Central memory CD4-positive, alpha-beta T cell (primary cell): ENCODE data around the gene MYBBP1A.

Experiments used
- DNase-seq: peaks from one replicate; pipeline ENCODE4 v3.0.0; 2022

MYBBP1A gene

GRCh38 chr17:4549781-4550533 is 5.2 kb downstream of the MYBBP1A start:
- DNase-seq: no peak

DNA sequence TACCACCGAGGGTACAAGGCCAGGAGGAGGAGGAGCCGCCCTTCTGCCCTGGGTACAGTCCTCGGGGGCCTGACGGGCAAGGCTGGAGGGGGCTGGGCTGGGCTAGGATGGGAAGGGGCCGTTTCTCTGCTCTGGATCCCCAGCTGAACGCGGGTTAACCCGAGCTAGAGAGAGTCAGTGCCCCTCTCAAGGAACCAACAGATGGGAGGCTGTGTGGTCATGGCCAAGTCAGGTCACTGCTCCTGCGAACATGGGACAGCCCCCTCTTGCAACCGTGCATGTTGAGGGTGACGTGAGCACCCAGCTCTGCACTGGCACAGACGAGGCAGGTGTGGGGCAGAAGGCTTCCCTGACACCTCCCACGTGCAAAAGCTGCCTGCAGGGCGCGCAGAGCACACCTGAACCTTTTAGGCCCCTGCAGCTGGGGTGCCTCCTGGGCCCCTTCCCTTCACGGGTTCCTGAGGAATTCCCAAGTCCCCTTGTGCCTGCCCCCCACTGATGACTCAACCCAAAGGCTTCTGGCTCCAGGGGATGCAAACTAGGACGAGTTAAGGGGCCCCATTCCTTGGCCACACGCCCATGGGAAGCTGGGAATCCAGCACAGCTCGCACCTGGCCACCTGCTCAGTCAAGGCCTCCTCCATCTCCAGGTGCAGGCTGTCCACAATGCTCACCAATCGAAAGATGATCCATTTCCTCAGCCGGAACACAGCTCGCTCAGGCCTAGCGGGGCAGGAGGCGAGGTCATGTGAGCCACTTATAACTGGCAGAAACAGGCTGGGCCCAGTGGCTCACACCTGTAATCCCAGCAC is 6.3 kb downstream of the MYBBP1A start:
- no peak for DNase-seq

DNA sequence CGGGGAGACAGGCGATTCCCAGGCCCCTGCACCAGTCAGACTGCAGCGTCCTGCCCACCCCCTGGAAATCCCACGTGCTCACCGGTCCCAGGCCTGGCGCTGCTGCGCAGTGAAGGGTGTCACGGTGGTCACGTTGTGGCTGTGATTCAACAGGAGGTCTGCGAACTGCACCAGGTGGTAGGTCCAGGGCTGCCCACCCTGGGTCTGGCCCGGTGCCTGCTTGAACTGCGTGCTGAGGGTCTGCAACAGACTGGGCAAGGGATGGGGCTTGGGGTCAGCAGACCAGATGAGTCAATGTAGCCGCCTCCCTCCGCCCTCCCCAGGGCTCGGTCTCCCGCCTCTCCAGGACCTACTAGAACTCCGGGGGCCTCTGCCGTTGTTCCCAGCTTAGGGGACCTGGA is 7.1 kb downstream of the MYBBP1A start:
- DNase-seq: no peak

DNA sequence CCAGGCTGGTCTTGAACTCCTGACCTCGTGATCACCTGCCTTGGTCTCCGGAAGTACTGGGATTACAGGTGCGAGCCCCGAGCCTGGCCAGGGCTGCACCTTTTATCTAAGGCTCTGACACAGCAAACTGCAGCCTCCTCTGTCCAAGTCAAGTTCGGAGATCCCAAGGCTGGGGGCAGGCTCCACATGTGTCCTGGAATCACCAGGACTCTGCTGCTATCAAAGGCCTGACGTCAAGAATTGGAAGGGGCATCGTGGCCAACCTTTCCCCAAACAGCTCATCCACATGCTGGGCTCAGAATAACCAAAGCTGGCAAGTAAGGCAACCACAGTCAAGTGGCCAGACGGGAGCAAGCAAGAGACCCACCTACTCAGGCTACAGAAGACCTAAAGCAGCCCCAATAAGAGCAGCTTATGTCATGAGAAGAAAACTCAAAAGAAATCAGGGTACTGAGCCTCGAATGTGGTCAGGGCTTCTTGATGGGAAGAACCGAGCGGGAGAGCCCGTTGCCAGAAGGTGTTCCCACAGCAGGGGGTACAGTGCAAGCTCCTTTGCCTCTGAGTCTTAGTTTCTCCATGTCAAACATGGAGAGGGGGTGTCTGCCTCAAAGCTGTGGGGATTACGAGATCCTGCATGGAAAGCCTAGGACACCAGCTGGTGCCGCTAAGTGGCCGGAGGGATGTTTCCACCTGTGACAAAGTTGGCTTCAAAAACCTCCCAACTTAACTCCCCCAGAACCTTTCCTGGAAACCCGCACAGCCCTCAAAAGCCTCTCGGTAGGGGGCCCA is 7.9 kb downstream of the MYBBP1A start:
- no peak for DNase-seq

GRCh38 chr17:4545217-4545951 is 9.8 kb downstream of the MYBBP1A start:
- no peak for DNase-seq

DNA sequence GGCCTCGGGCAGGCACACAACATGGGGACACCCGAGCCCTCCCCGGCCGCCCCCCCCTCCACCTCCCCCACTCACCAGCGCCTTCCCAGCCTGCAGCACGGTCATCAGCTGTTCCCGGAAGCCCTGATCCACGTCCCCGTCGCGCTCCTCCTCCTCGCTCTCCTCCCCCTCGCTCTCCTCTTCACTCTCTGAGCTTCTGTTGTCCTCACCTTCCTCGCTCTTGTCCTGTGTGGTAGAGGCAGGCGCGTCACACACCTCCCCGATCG is 10.3 kb downstream of the MYBBP1A start:
- no peak for DNase-seq

GRCh38 chr17:4544135-4544950 is 10.8 kb downstream of the MYBBP1A start:
- DNase-seq: no peak

GRCh38 chr17:4543557-4544026 is 11.6 kb downstream of the MYBBP1A start:
- DNase-seq: no peak

- no peak for DNase-seq
Observed at GRCh38 chr17:4542726-4543191, 12.4 kb downstream of the MYBBP1A start.

GRCh38 chr17:4542003-4542725 is 13.0 kb downstream of the MYBBP1A start:
- DNase-seq: no peak

DNA sequence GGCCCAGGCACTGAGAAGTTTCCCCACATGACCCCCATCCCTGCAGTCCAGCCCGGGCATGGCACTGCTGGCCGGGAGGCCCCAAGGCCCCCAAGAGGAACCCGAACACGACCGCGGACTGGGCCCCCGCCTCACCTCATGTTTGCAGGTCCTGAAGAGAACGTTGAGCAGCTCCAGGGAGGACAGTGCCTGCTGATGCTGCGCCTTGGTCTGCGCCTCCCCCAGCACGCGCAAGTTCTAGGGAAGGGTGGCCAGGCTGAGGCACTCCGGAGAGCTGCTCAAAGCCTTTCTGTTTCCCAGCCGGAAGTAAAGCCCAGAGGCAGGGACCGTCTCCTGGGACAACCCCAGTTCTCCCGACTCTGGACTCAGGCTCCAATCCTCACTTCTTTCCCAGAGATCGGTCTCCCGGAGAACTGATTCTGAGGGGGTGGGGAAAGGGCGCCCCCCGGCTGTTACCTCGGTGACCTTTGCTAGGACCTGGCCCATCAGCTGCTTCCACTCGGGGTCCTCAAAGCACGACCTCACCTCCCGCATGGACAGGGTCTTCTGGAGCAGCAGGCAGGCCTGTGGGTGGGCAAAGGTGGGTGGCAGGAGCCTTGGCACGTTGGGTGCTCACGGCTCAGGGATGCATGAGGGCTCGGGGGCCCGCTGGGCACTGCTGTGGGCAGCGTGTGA is 13.7 kb downstream of the MYBBP1A start:
- DNase-seq: no peak

GRCh38 chr17:4540687-4541327 is 14.4 kb downstream of the MYBBP1A start:
- no peak for DNase-seq

GRCh38 chr17:4540224-4540651 is 14.9 kb downstream of the MYBBP1A start:
- no peak for DNase-seq

DNA sequence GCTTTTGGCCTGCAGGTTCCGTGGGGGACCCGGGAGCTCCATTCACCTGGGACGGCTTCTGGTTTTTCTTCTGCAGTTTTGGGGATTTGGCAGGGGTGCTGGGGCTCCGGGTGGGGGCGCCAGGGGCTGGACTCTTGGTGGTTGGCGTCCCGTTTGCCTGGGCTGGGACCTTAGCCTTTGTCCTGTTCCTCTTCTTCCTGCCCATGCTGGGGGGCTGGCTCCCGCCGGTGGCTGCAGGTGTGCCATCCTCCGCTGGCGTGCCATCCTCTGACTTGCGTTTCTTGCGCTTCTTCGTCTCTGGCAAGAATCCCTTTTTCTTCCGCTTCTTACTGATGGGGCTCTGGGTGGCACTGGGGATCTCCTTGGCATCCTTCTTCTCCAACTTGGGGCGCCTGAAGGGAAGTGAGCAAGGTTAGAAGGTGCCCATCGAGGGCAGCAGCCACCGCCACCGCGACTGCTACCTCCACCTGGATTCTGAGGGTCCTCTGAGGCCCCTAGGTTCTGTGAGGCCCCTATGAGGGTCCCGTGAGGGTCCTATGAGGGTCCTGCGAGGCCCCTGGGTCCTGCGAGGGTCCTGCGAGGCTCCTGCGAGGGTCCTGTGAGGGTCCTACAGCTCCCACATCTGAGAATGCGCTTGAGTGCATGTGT is 15.5 kb downstream of the MYBBP1A start:
- DNase-seq: no peak

- no peak for DNase-seq
Observed at GRCh38 chr17:4539025-4539424, 16.2 kb downstream of the MYBBP1A start.

- no peak for DNase-seq
Observed at GRCh38 chr17:4538236-4539002, 16.8 kb downstream of the MYBBP1A start.

GRCh38 chr17:4537451-4538235 is 17.5 kb downstream of the MYBBP1A start:
- DNase-seq: no peak
